Sigmoid colon (tissue), 7 donors: Measurements from ENCODE around the gene H3-3A. TPM values are rescaled to one million over a fixed set of nuclear protein-coding genes. Genes with fewer than 3 reads are reported as not detected.

ENCODE experiments used
- DNase-seq: peaks from one replicate; pipeline ENCODE4 v3.0.0-alpha.2; 2019
- H3K27ac ChIP-seq, 4 donors: fragments of 200-600 bp; sonication (generic); one replicate each; pipeline ENCODE4 v1.5.1; 2016 to 2019; ENCODE audit warnings: mild to moderate bottlenecking in 1 of 4
- H3K27me3 ChIP-seq, 3 donors: fragments of 200-600 bp; sonication (generic); one replicate each; pipeline ENCODE4 v1.5.1; 2019; ENCODE audit warnings: mild to moderate bottlenecking in 1 of 3
- H3K36me3 ChIP-seq, 4 donors: fragments of 200-600 bp; sonication (generic); one replicate each; pipeline ENCODE4 v1.5.1; 2016 to 2019
- H3K4me1 ChIP-seq, 4 donors: fragments of 200-600 bp; sonication (generic); one replicate each; pipeline ENCODE4 v1.5.1; 2017 to 2019
- H3K4me3 ChIP-seq, 4 donors: fragments of 200-600 bp; sonication (generic); one replicate each; pipeline ENCODE4 v1.5.1; 2017 to 2019; ENCODE audit warnings: mild to moderate bottlenecking in 2 of 4, moderate library complexity in 1 of 4
- H3K9me3 ChIP-seq, 4 donors: fragments of 200-600 bp in 3 of 4; sonication (generic) in 3 of 4; one replicate each; pipeline versions ENCODE4 v1.5.1 to v1.6.1; 2013 to 2019
- CTCF ChIP-seq, 4 experiments: fragments of 450-650 bp in 3 of 4; fragments of 200-600 bp in 1 of 4; IDR thresholded peaks; one replicate each; pipeline ENCODE4 v1.5.1; 2016 to 2019; ENCODE audit warnings: antibody characterized with exemption in 4 of 4, mild to moderate bottlenecking in 3 of 4, moderate library complexity in 2 of 4
- EP300 ChIP-seq, 4 donors: sonication (generic); formaldehyde crosslinking; IDR thresholded peaks; one replicate each; pipeline ENCODE4 v1.6.1; 2017; ENCODE audit warnings: antibody characterized with exemption in 4 of 4
- POLR2A ChIP-seq, 2 donors: fragments of 450-650 bp; IDR thresholded peaks; one replicate each; pipeline ENCODE4 v1.6.1; 2016; ENCODE audit warnings: antibody characterized with exemption in 2 of 2, mild to moderate bottlenecking in 2 of 2, moderate library complexity in 2 of 2
- POLR2AphosphoS5 ChIP-seq, 4 donors: sonication (generic); formaldehyde crosslinking; IDR thresholded peaks; one replicate each; pipeline ENCODE4 v1.6.1; 2017; ENCODE audit warnings: antibody characterized with exemption in 4 of 4
- WGBS, 2 donors: extraction: QIAGEN DNeasy Blood & Tissue Kit; methylation state at CpG; one replicate each; pipeline ENCODE4 v1.1.7; 2013; 5-methylcytosine and 5-hydroxymethylcytosine counted together
- intact Hi-C: fragments of 100-400 bp; cut with DNase I; formaldehyde crosslinking; loops from one replicate; pipeline ENCODE4 v1.15.1; 2023
- polyA plus RNA-seq, 3 donors: library from polyadenylated mRNA; stranded (reverse); fragments of 200-250 nt; gene quantifications; one replicate each; pipeline ENCODE4 v1.2.3, GENCODE V29; 2013
- total RNA-seq, 4 donors: library from RNA; depleted of rRNA; stranded (reverse); fragments of >200 nt; gene quantifications; one replicate each; pipeline ENCODE4 v1.1.0, GENCODE V29; 2016
- donor health status: healthy with polysubstance abuse.
- donor health status: Bipolar disorder and iron deficiency.
- donor health status: healthy.

H3-3A gene
- total and polyA plus RNA-seq, 7 donors, result 320 to 2,184 (median 452) TPM

- H3K36me3 ChIP-seq, result no peaks in the 10 kb centered on the region
- no peak overlapping the region for H3K27ac ChIP-seq
- intact Hi-C loops, result no loop called here
- H3K4me3 ChIP-seq, result no peak overlapping the region
- no peaks in the 10 kb centered on the region for H3K9me3 ChIP-seq
- 67 to 83% methylated on average over 7 of the region's 7 CpGs for WGBS, 2 donors
- H3K4me1 ChIP-seq, result no peaks in the 10 kb centered on the region
- H3K27me3 ChIP-seq, result no peaks in the 10 kb centered on the region
- no peak for TF ChIP-seq POLR2AphosphoS5 (IDR thresholded peaks at IDR 0.05)
- TF ChIP-seq CTCF (IDR thresholded peaks at IDR 0.05), result no peak
- TF ChIP-seq POLR2A (IDR thresholded peaks at IDR 0.05), result no peak
- no peak for TF ChIP-seq EP300 (IDR thresholded peaks at IDR 0.05)
- no peak for DNase-seq
Observed at GRCh38 chr1:226029568-226030225, 32.8 kb upstream of the H3-3A start.

GRCh38 chr1:226033582-226033981 is 28.9 kb upstream of the H3-3A start:
- Histone ChIP-seq H3K4me1 (no peaks in the 10 kb centered on the region), H3K4me3 (no peak overlapping the region), H3K36me3 (no peaks in the 10 kb centered on the region), H3K27me3 (no peaks in the 10 kb centered on the region), H3K9me3 (no peaks in the 10 kb centered on the region), H3K27ac (peak overlapping the region; percentile 35 to 69 (median 60))
- intact Hi-C loops, result no loop called here
- 65 to 75% methylated on average over 4 of the region's 4 CpGs for WGBS, 2 donors
- TF ChIP-seq CTCF (IDR thresholded peaks at IDR 0.05), result no peak
- TF ChIP-seq POLR2AphosphoS5 (IDR thresholded peaks at IDR 0.05), result peak in 2 of 4 donors; percentile 32 to 40
- TF ChIP-seq EP300 (IDR thresholded peaks at IDR 0.05), result no peak
- no peak for TF ChIP-seq POLR2A (IDR thresholded peaks at IDR 0.05)
- no peak for DNase-seq

GRCh38 chr1:226033991-226034390 is 28.5 kb upstream of the H3-3A start:
- Histone ChIP-seq H3K4me3 (no peak overlapping the region), H3K36me3 (no peaks in the 10 kb centered on the region), H3K27me3 (no peaks in the 10 kb centered on the region), H3K9me3 (no peaks in the 10 kb centered on the region), H3K27ac (peak overlapping the region; percentile 46 to 69 (median 60)), H3K4me1 (no peaks in the 10 kb centered on the region)
- no peak for DNase-seq
- no peak for TF ChIP-seq POLR2AphosphoS5 (IDR thresholded peaks at IDR 0.05)
- TF ChIP-seq CTCF (IDR thresholded peaks at IDR 0.05), result no peak
- no peak for TF ChIP-seq EP300 (IDR thresholded peaks at IDR 0.05)
- no peak for TF ChIP-seq POLR2A (IDR thresholded peaks at IDR 0.05)
- intact Hi-C loops, result no loop called here

- DNase-seq, result peak; percentile 92
Observed at GRCh38 chr1:226034482-226034881, 28.0 kb upstream of the H3-3A start.

More at GRCh38 chr1:226034482-226034881, 28.0 kb upstream of the H3-3A start:
- Histone ChIP-seq H3K9me3 (no peaks in the 10 kb centered on the region), H3K27me3 (no peaks in the 10 kb centered on the region), H3K36me3 (no peaks in the 10 kb centered on the region), H3K4me3 (no peak overlapping the region), H3K27ac (peak overlapping the region; percentile 46 to 69 (median 60)), H3K4me1 (no peaks in the 10 kb centered on the region)
- intact Hi-C loops, result no loop called here
- WGBS, 2 donors, result 8 to 30% methylated on average over 6 of the region's 6 CpGs
- TF ChIP-seq CTCF (IDR thresholded peaks at IDR 0.05) (no peak), POLR2AphosphoS5 (IDR thresholded peaks at IDR 0.05) (peak; percentile 20 to 68 (median 48)), EP300 (IDR thresholded peaks at IDR 0.05) (no peak)
